Fibroblast of lung (primary cell): ENCODE data around the gene CELF2. TPM values are rescaled to one million over a fixed set of nuclear protein-coding genes. Genes with fewer than 3 reads are reported as not detected.

Source experiments
- DNase-seq, 2 donors: peaks; one replicate each; pipeline versions ENCODE4 v3.0.0 to v3.0.0-alpha.2; 2010; ENCODE audit warnings: low read depth in 2 of 2
- H2AFZ ChIP-seq: 2 replicates; pipeline ENCODE4 v1.5.1; 2012; ENCODE audit warnings: low read length, control low read depth, inconsistent platforms
- H3K27ac ChIP-seq: 2 replicates; pipeline ENCODE4 v1.5.1; 2011; ENCODE audit warnings: low read length, control low read depth; ENCODE audit not compliant: insufficient read depth
- H3K27me3 ChIP-seq: 2 replicates; pipeline ENCODE4 v1.5.1; 2011; ENCODE audit warnings: mild to moderate bottlenecking, low read length; ENCODE audit not compliant: control insufficient read depth, insufficient read depth
- H3K36me3 ChIP-seq: 2 replicates; pipeline ENCODE4 v1.5.1; 2011; ENCODE audit warnings: low read length; ENCODE audit not compliant: control insufficient read depth, insufficient read depth
- H3K4me1 ChIP-seq: 2 replicates; pipeline ENCODE4 v1.5.1; 2011; ENCODE audit warnings: low read length; ENCODE audit not compliant: control insufficient read depth, insufficient read depth; ENCODE audit errors: extremely low read depth
- H3K4me2 ChIP-seq: 2 replicates; pipeline ENCODE4 v1.5.1; 2011; ENCODE audit warnings: low read length, control low read depth; ENCODE audit not compliant: insufficient read depth; ENCODE audit errors: extremely low read depth
- H3K4me3 ChIP-seq, 4 experiments: fragments of 200-600 bp in 1 of 4; sonication (generic) in 1 of 4; replicated peaks in 1 of 4; 2 replicates each; pipeline ENCODE4 v1.5.1; 2011 to 2016; ENCODE audit warnings: low read length in 4 of 4, low read depth in 3 of 4, mild to moderate bottlenecking in 3 of 4, control low read depth in 2 of 4, inconsistent platforms in 1 of 4, mixed read lengths in 1 of 4; ENCODE audit not compliant: insufficient read depth in 1 of 4; ENCODE audit errors: control extremely low read depth in 1 of 4
- H3K79me2 ChIP-seq: 2 replicates; pipeline ENCODE4 v1.5.1; 2012; ENCODE audit warnings: mild to moderate bottlenecking, low read length, inconsistent platforms; ENCODE audit not compliant: control insufficient read depth, insufficient read depth
- H3K9ac ChIP-seq: 2 replicates; pipeline ENCODE4 v1.5.1; 2011; ENCODE audit warnings: mild to moderate bottlenecking, low read length, control low read depth; ENCODE audit not compliant: insufficient read depth
- H3K9me3 ChIP-seq: 2 replicates; pipeline ENCODE4 v1.5.1; 2012; ENCODE audit warnings: low read depth, low read length; ENCODE audit not compliant: control insufficient read depth, insufficient read depth
- H4K20me1 ChIP-seq: 2 replicates; pipeline ENCODE4 v1.5.1; 2011; ENCODE audit warnings: low read length; ENCODE audit not compliant: control insufficient read depth, insufficient read depth; ENCODE audit errors: extremely low read depth
- CTCF ChIP-seq, 2 donors: IDR thresholded peaks in 1 of 2; conservative IDR thresholded peaks in 1 of 2; 1 replicate in 1 of 2; 2 replicates in 1 of 2; pipeline ENCODE4 v1.5.1; 2011 to 2012; ENCODE audit warnings: low read length in 2 of 2, control low read depth in 1 of 2, inconsistent platforms in 1 of 2, low read depth in 1 of 2, mild to moderate bottlenecking in 1 of 2
- EZH2 ChIP-seq: IDR thresholded peaks from 2 replicates; pipeline ENCODE4 v1.5.1; 2012; ENCODE audit warnings: low read length, control low read depth, mild to moderate bottlenecking; ENCODE audit errors: missing control alignments
- polyA plus RNA-seq, 2 donors: library from polyadenylated mRNA; depleted of rRNA in 1 of 2; stranded (reverse) in 1 of 2; unstranded in 1 of 2; fragments of >200 nt; gene quantifications; 2 replicates each; pipeline ENCODE4 v1.2.1, GENCODE V29; 2011 to 2012; ENCODE audit warnings: missing spikeins in 1 of 2
- total RNA-seq: library from RNA; depleted of rRNA; stranded (reverse); fragments of >200 nt; gene quantifications from 2 replicates; pipeline ENCODE4 v1.2.1, GENCODE V29; 2014

The CELF2 gene
- total and polyA plus RNA-seq, 2 donors (not counting 1 experiment from before 2014, with no cell fraction given): 16.9 to 25.1 TPM

- no peak overlapping the region for H2AFZ ChIP-seq
- H4K20me1 ChIP-seq: no peaks in the 10 kb centered on the region
- no peaks in the 10 kb centered on the region for H3K4me1 ChIP-seq
- no peak overlapping the region for H3K4me2 ChIP-seq
- no peaks in the 10 kb centered on the region for H3K79me2 ChIP-seq
- no peaks in the 10 kb centered on the region for H3K27me3 ChIP-seq
- H3K9me3 ChIP-seq: no peaks in the 10 kb centered on the region
- TF ChIP-seq CTCF (conservative IDR thresholded peaks at IDR 0.05 in 1 of 2, IDR thresholded peaks at IDR 0.05 in 1 of 2; ENCODE audit: low read depth in 1 of 2, low read length in 2 of 2) (no peak), EZH2 (no peak)
- no peak for DNase-seq
- no peak overlapping the region for H3K4me3 ChIP-seq
- no peak overlapping the region for H3K27ac ChIP-seq
- no peaks in the 10 kb centered on the region for H3K36me3 ChIP-seq
- H3K9ac ChIP-seq: no peak overlapping the region
Observed at GRCh38 chr10:11026773-11027172, 9.1 kb downstream of the CELF2 start.

GRCh38 chr10:11034762-11035161, 17.1 kb downstream of the CELF2 start:
- H3K4me2 ChIP-seq: no peak overlapping the region
- no peak overlapping the region for H2AFZ ChIP-seq
- H3K79me2 ChIP-seq: no peaks in the 10 kb centered on the region
- no peak overlapping the region for H3K27ac ChIP-seq
- no peak for DNase-seq
- H3K27me3 ChIP-seq: no peaks in the 10 kb centered on the region
- no peak overlapping the region for H3K4me3 ChIP-seq
- H3K9ac ChIP-seq: no peak overlapping the region
- H3K36me3 ChIP-seq: no peaks in the 10 kb centered on the region
- no peaks in the 10 kb centered on the region for H3K9me3 ChIP-seq
- no peak for TF ChIP-seq EZH2
- TF ChIP-seq CTCF (conservative IDR thresholded peaks at IDR 0.05 in 1 of 2, IDR thresholded peaks at IDR 0.05 in 1 of 2; ENCODE audit: low read depth in 1 of 2, low read length in 2 of 2): no peak
- no peaks in the 10 kb centered on the region for H4K20me1 ChIP-seq
- H3K4me1 ChIP-seq: no peaks in the 10 kb centered on the region

- Histone ChIP-seq H4K20me1 (no peaks in the 10 kb centered on the region), H3K27ac (no peak overlapping the region), H3K9ac (no peak overlapping the region), H3K4me1 (no peaks in the 10 kb centered on the region), H3K4me2 (no peak overlapping the region), H3K4me3 (no peak overlapping the region), H3K79me2 (no peaks in the 10 kb centered on the region), H3K27me3 (no peaks in the 10 kb centered on the region), H3K36me3 (no peaks in the 10 kb centered on the region), H3K9me3 (no peaks in the 10 kb centered on the region), H2AFZ (no peak overlapping the region)
- TF ChIP-seq EZH2 (no peak), CTCF (conservative IDR thresholded peaks at IDR 0.05 in 1 of 2, IDR thresholded peaks at IDR 0.05 in 1 of 2; ENCODE audit: low read depth in 1 of 2, low read length in 2 of 2) (no peak)
- DNase-seq: peak; percentile 77 to 82
Observed at GRCh38 chr10:11035301-11035991, 17.8 kb downstream of the CELF2 start.
